GM21515 (cell line): ENCODE data around the gene GADD45B.
A peak's percentile ranks its signal among the peaks of the same experiment; 100 is the strongest.
"Not testable (repeated sequence)": the region's sequence is repeated elsewhere in the genome, so short reads cannot be mapped to it uniquely, and the experiment has no call there.

Source experiments
- ATAC-seq: cut with Tn5 transposase; IDR thresholded peaks from one replicate; pipeline ENCODE4 v1.9.1; 2021; ENCODE audit not compliant: unreplicated experiment

The GADD45B gene

GRCh38 chr19:2468596-2468995 is 7.3 kb upstream of the GADD45B start:
- no peak for ATAC-seq

DNA sequence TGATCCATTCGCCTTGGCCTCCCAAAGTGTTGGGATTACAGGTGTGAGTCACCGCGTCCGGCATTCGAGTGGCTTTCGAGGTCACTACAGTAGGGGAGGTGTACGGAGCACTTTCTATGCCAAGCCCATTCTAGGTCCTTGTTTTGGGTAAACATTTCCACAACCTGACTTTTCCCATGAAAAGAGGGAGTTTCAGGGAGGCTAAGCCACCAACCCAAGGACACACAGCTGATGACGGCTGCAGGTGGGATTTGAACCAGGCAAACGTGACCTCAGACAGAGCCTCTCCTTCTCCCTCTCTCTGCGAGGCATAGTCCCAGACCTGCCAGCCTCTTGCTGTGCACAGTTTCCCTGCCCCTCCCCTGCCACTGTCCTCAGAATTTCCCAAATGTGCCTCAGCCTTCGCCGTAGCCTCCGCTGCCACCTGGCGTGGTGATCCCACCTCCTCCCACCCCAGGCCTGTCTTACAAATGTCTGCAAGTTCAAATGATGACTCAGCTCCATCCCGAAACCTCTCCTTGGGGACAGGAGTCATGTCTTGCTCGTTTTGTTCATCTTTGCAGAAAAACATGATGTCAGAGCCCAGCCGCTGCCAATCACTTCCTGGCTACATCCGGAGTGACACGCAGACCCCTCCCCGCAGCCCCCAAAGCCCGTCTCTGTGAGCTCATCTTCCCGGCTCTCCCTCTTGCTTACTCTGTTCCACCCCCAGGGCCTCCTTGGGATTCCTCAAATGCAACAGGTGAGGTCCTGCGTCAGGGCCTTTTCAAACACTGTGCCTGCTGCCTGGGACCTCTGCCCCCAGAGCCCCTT is 6.6 kb upstream of the GADD45B start:
- ATAC-seq, result no peak

DNA sequence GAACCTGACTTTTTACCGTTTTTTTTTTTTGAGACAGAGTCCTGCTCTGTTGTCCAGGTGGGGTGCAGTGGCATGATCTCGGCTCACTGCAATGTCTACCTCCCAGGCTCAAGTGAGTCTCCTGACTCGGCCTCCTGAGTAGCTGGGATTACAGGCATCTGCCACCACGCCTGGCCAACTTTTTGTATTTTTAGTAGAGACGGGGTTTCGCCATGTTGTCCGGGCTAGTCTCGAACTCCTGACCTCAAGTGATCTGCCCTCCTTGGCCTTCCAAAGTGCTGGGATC is 6.1 kb upstream of the GADD45B start:
- ATAC-seq, result not testable (repeated sequence)

- ATAC-seq, result no peak
Measured at GRCh38 chr19:2474232-2475017, 1.5 kb upstream of the GADD45B start.

DNA sequence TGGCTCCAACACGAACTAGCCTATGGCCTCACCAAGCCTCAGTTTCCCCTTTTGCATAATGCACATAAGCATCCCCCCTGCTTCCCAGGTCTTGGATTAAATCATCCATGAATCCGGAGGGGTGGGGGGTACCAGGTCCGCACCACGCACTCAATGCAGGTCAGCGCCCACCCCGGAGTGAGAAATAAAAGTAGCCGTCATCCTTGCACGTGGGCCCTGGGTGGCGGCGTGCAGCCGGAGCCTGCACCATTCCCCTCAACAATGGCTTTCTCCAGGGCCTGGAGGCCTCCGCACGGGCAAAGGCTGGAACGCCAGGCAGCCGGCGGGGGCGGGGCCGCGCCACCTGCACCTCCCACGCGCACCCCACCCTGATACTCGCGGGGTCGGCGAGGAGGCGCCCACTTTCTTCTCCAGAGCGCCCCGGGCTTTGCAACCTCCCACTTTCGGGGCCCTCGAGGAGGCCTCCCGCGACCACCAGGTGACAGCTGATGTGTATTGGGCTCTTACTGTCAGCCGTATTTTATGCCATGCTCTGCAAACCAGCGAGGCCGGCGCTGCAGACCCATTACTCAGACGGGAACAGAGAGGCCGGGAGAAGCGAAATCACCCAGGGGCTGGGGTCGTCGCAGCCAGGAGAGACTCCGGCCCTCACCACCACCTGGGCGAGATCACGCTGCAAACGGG is 767 bp upstream of the GADD45B start:
- peak; percentile 4 for ATAC-seq

DNA sequence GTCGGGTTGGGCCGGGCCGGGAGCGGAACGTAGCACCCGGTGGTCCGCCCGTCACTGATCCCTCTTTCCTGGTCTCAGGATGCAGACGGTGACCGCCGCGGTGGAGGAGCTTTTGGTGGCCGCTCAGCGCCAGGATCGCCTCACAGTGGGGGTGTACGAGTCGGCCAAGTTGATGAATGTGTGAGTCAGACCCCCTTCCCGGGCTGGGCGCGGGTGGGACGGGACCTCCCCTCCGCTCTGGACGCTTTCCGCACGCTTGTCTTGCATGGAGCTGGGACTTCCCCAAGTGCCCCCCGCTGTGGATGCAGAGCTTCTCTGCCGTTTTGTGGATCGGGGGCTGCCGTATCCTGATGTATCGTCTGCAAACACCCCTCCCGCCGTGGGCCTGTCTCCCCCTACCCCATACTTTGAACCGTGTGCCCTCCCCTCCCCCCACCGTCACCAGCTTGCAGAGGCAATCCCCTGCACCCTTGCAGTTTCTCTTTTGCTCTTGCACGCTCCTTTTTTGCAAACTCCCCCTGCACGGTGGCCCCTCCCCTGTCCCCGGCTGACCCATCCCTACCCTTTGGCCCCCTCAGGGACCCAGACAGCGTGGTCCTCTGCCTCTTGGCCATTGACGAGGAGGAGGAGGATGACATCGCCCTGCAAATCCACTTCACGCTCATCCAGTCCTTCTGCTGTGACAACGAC is 669 bp downstream of the GADD45B start:
- no peak for ATAC-seq

DNA sequence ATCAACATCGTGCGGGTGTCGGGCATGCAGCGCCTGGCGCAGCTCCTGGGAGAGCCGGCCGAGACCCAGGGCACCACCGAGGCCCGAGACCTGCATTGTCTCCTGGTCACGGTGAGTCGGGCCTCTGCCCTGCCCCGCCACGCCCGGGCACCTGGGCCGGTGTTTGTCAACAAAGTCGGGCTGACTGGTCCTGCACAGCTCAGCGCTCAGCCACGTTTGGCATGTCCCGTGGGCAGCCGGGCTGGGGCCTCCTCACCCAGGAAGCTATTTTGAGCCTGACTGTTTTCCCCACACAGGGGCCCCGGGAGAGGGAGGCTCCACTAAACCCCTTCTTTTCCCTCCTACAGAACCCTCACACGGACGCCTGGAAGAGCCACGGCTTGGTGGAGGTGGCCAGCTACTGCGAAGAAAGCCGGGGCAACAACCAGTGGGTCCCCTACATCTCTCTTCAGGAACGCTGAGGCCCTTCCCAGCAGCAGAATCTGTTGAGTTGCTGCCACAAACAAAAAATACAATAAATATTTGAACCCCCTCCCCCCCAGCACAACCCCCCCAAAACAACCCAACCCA is 1.3 kb downstream of the GADD45B start:
- no peak for ATAC-seq

DNA sequence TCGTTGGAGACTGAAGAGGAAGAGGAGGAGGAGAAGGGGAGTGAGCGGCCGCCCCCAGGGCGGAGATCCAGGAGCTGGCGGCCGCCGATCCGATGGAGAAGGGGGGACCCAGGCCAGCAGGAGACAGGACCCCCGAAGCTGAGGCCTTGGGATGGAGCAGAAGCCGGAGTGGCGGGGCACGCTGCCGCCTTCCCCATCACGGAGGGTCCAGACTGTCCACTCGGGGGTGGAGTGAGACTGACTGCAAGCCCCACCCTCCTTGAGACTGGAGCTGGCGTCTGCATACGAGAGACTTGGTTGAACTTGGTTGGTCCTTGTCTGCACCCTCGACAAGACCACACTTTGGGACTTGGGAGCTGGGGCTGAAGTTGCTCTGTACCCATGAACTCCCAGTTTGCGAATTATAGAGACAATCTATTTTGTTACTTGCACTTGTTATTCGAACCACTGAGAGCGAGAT is 1.8 kb downstream of the GADD45B start:
- ATAC-seq, result no peak

DNA sequence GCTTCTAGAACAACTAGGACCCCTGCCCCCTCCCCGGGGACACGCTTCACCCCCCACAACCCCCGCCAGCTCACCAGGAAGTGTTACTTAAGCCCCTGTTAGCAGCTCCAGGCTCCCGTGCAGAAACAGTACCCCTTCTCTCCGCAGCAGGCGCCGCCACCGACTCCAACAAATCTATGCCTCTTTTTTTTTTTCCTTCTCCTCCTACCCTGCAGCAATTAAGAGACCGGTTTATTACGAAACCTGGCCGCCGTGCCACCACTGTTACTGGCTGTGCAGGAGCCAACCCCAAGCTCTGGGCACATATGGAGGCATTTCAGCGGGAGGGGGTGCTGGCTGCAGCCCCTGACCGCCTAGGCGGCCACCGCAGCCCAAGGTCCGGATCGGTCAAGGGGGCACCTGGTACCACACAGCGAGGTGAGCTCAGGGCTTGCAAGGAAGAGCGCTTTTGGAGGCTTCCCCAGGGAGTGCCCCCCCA is 2.4 kb downstream of the GADD45B start:
- no peak for ATAC-seq

GRCh38 chr19:2478756-2479555 is 3.0 kb downstream of the GADD45B start:
- no peak for ATAC-seq

GRCh38 chr19:2479556-2480194 is 3.7 kb downstream of the GADD45B start:
- ATAC-seq, result no peak

GRCh38 chr19:2481466-2481865 is 5.5 kb downstream of the GADD45B start:
- ATAC-seq, result no peak

GRCh38 chr19:2482354-2483038 is 6.6 kb downstream of the GADD45B start:
- ATAC-seq, result no peak

DNA sequence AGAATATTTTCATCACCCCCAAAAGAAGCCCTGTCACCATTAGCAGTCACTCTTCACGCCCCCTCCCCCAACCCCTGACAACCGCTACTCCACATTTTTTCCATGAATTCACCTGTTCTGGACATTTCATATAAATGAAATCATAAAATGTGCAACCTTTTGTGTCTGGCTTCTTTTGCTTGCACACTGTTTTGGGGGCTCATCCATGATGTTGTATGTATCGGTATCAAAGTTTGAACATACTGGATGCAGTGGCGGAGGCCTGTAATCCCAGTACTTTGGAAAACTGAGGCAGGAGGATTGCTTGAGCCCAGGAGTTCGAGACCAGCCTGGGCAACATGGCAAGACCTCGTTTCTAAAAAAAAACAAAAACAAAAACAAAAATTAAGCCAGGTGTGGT is 7.2 kb downstream of the GADD45B start:
- no peak for ATAC-seq

DNA sequence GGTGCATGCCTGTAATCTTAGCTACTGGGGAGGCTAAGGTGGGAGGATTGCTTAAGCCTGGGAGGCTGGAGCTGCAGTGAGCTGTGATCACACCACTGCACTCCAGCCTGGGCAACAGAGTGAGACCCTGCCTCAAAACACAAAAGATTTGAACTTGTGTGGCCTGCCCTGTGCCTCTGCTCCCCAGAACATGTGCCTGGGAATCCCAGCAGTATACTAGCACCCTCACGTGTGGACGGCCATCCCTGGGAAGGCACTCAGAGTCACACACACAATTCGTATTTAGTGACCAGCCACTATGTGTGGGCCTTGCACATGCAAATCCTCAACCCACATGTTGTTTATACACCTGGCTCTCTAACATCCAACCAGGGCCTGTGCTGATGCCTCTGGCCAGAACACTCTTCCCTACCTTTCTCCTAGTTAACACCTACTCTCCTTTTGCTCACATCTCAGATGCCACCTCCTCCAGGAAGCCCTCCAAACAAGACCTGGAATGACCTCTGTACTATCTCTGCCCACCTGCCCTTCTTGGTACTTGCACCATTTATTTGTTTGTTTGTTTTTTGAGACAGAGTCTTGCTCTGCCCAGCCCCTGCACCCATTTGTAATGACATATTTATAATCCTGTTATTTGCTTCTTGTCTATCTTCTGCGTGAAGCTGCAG is 7.7 kb downstream of the GADD45B start:
- ATAC-seq, result no peak

- no peak for ATAC-seq
Measured at GRCh38 chr19:2484178-2484937, 8.4 kb downstream of the GADD45B start.

- no peak for ATAC-seq
Measured at GRCh38 chr19:2485428-2485827, 9.5 kb downstream of the GADD45B start.

DNA sequence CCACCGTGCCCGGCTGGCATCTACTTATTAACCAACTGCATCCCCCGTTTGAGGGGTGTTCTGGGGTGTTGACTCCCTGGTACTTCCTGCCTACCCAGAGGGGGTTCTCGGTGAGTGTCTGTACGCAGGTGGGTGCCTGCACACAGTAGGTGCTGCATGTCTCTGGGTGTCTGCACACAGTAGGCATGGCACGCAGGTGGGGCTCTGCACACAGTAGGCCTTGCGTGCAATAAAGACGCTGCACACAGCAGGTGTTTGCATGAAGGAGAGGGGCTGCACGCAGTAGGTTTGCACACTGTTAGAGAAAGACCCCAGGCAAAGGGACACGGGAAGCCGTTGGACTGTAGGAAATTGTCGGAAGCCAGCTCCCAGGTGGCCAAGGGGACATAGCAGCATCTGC is 11.2 kb downstream of the GADD45B start:
- ATAC-seq, result no peak
